Measurements from ENCODE around the gene PGAP6. TPM values are rescaled to one million over a fixed set of nuclear protein-coding genes. Genes with fewer than 3 reads are reported as not detected.
"Not testable (repeated sequence)": the region's sequence is repeated elsewhere in the genome, so short reads cannot be mapped to it uniquely, and the experiment has no call there.

Gene PGAP6
- total and polyA plus RNA-seq, 9 of the 15 experiments (the other 6 are each of a cell fraction or from before 2014, with no cell fraction given), result 0.45 to 50.2 (median 39.3) TPM

DNA sequence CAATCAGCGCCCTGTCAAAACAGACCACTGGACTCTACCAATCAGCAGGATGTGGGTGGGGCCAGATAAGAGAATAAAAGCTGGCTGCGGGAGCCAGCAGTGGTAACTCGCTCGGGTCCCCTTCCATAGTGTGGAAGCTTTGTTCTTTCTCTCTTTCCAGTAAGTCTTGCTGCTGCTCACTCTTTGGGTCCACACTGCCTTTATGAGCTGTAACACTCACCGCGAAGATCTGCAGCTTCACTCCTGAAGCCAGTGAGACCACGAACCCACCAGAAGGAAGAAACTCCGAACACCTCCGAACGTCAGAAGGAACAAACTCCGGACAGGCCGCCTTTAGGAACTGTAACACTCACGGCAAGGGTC, 39.8 kb downstream of the PGAP6 start:
- H2AFZ ChIP-seq (ENCODE audit: low read depth, low read length); intact Hi-C loops (cut with micrococcal nuclease); FAIRE-seq; BruUV-seq (replicated peaks); CTCF ChIA-PET (ENCODE audit: low intra/inter-chr PET ratio); H3K9ac ChIP-seq (ENCODE audit: insufficient read depth in 1 of 2, low read depth in 2 of 2, low read length in 2 of 2); H3K9me1 ChIP-seq (ENCODE audit: control insufficient read depth, insufficient read depth, low read length); DNase-seq (ENCODE audit: extremely low read depth in 1 of 4, low spot score in 3 of 4); H3K9me3 ChIP-seq (replicated peaks; ENCODE audit: control insufficient read depth, insufficient read depth, low read depth, low read length); ATAC-seq; H3K4me2 ChIP-seq (ENCODE audit: insufficient read depth, low read length); H3K27me3 ChIP-seq (ENCODE audit: control insufficient read depth in 2 of 2, insufficient read depth in 2 of 2, low read length in 2 of 2); H3K4me3 ChIP-seq; in situ Hi-C loops (cut with MboI): not testable (repeated sequence)
- TF ChIP-seq NFYB (IDR thresholded peaks at IDR 0.05; ENCODE audit: extremely low read depth, insufficient read length) (peak; percentile 1), SUPT5H (IDR thresholded peaks at IDR 0.05) (peak; percentile 58), POLR2A (conservative IDR thresholded peaks at IDR 0.05) (peak; percentile 82)
- Histone ChIP-seq H3K79me2 (ENCODE audit: control insufficient read depth, insufficient read depth, low read length) (peaks cover 96% of the 10 kb centered on the region), H3K36me3 (ENCODE audit: control insufficient read depth, insufficient read depth, low read length) (peaks cover 57% of the 10 kb centered on the region), H3K4me1 (replicated peaks in 1 of 2; ENCODE audit: control insufficient read depth in 2 of 2, insufficient read depth in 2 of 2, low read length in 2 of 2) (peaks cover 22 to 45% of the 10 kb centered on the region in 2 experiments; a peak in 4 of 5 replicates), H4K20me1 (replicated peaks; ENCODE audit: control insufficient read depth, insufficient read depth, low read length) (peaks cover 25% of the 10 kb centered on the region), H3K27ac (ENCODE audit: extremely low read depth, low read depth, low read length) (peak overlapping the region; percentile 28; the same call in 1 of the 3 replicates)
- POLR2A ChIA-PET, result interaction anchor here (0.5 to 1.8 kb wide), 4 partner anchors 9 to 102 kb away, joined by 3 to 12 read pairs (median 5); no protein-coding TSS in a partner anchor
- 93% methylated on average over 6 of the region's 13 CpGs for WGBS (ENCODE audit: insufficient coverage, low coverage, missing lambda C conversion rate)

GRCh38 chr16:341095-341973, 40.4 kb downstream of the PGAP6 start:
- H3K27me3 ChIP-seq (ENCODE audit: control insufficient read depth in 2 of 2, insufficient read depth in 2 of 2, low read length in 2 of 2); ATAC-seq; H2AFZ ChIP-seq (ENCODE audit: low read depth, low read length); DNase-seq (ENCODE audit: extremely low read depth in 1 of 4, low spot score in 3 of 4); CTCF ChIA-PET (ENCODE audit: low intra/inter-chr PET ratio); intact Hi-C loops (cut with micrococcal nuclease); H3K4me3 ChIP-seq; H3K4me2 ChIP-seq (ENCODE audit: insufficient read depth, low read length); H3K27ac ChIP-seq (ENCODE audit: extremely low read depth, low read depth, low read length); BruUV-seq (replicated peaks); in situ Hi-C loops (cut with MboI); H3K9me1 ChIP-seq (ENCODE audit: control insufficient read depth, insufficient read depth, low read length); H3K9ac ChIP-seq (ENCODE audit: insufficient read depth in 1 of 2, low read depth in 2 of 2, low read length in 2 of 2); H3K9me3 ChIP-seq (replicated peaks; ENCODE audit: control insufficient read depth, insufficient read depth, low read depth, low read length): not testable (repeated sequence)
- peaks cover 22 to 44% of the 10 kb centered on the region in 2 experiments; a peak in 4 of 5 replicates for H3K4me1 ChIP-seq (replicated peaks in 1 of 2; ENCODE audit: control insufficient read depth in 2 of 2, insufficient read depth in 2 of 2, low read length in 2 of 2)
- H4K20me1 ChIP-seq (replicated peaks; ENCODE audit: control insufficient read depth, insufficient read depth, low read length), result peaks cover 23% of the 10 kb centered on the region
- TF ChIP-seq NFYB (IDR thresholded peaks at IDR 0.05; ENCODE audit: extremely low read depth, insufficient read length) (peak; percentile 23), POLR2G (IDR thresholded peaks at IDR 0.05; ENCODE audit: low read depth, low read length) (peak; percentile 48; the same call in 1 of the 2 replicates), RBFOX2 (IDR thresholded peaks at IDR 0.05; ENCODE audit: low read depth, low read length) (peak; percentile 42; the same call in 1 of the 2 replicates)
- TF ChIP-seq, protein P1, sequence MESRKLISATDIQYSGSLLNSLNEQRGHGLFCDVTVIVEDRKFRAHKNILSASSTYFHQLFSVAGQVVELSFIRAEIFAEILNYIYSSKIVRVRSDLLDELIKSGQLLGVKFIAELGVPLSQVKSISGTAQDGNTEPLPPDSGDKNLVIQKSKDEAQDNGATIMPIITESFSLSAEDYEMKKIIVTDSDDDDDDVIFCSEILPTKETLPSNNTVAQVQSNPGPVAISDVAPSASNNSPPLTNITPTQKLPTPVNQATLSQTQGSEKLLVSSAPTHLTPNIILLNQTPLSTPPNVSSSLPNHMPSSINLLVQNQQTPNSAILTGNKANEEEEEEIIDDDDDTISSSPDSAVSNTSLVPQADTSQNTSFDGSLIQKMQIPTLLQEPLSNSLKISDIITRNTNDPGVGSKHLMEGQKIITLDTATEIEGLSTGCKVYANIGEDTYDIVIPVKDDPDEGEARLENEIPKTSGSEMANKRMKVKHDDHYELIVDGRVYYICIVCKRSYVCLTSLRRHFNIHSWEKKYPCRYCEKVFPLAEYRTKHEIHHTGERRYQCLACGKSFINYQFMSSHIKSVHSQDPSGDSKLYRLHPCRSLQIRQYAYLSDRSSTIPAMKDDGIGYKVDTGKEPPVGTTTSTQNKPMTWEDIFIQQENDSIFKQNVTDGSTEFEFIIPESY (CRISPR knock-in tag; IDR thresholded peaks at IDR 0.05), result peak; percentile 89
- FAIRE-seq, result peak; percentile 37
- peaks cover 50% of the 10 kb centered on the region for H3K36me3 ChIP-seq (ENCODE audit: control insufficient read depth, insufficient read depth, low read length)
- POLR2A ChIA-PET, result interaction anchor here (0.5 to 1.8 kb wide), 4 partner anchors 10 to 84 kb away, joined by 3 to 12 read pairs (median 3); no protein-coding TSS in a partner anchor
- WGBS (ENCODE audit: insufficient coverage, low coverage, missing lambda C conversion rate), result 98% methylated on average over 27 of the region's 47 CpGs
- peaks cover 96% of the 10 kb centered on the region for H3K79me2 ChIP-seq (ENCODE audit: control insufficient read depth, insufficient read depth, low read length)

Data from K562 (cell line).